Fibroblast of the aortic adventitia (primary cell): ENCODE data around the gene CCND2. TPM values are rescaled to one million over a fixed set of nuclear protein-coding genes. Genes with fewer than 3 reads are reported as not detected.
A peak's percentile ranks its signal among the peaks of the same experiment; 100 is the strongest.

ENCODE experiments used
- DNase-seq: peaks from one replicate; pipeline ENCODE4 v3.0.0-alpha.2; 2010; ENCODE audit warnings: low read depth
- H3K4me3 ChIP-seq: 2 replicates; pipeline ENCODE4 v1.5.1; 2011; ENCODE audit warnings: low read depth, mild to moderate bottlenecking, control low read depth, low read length, moderate library complexity
- total RNA-seq: library from RNA; depleted of rRNA; stranded (reverse); fragments of >200 nt; gene quantifications from 2 replicates; pipeline ENCODE4 v1.2.3, GENCODE V29; 2012; ENCODE audit warnings: low replicate concordance
- TF ChIP-seq, protein P1 (sequence below): IDR thresholded peaks from 2 replicates; pipeline ENCODE4 v1.5.1; 2011; ENCODE audit warnings: mild to moderate bottlenecking, low read length, control low read depth, inconsistent platforms; ENCODE audit not compliant: insufficient read depth

CCND2 gene
- total RNA-seq, 1 donor, result 22.5 TPM

DNA sequence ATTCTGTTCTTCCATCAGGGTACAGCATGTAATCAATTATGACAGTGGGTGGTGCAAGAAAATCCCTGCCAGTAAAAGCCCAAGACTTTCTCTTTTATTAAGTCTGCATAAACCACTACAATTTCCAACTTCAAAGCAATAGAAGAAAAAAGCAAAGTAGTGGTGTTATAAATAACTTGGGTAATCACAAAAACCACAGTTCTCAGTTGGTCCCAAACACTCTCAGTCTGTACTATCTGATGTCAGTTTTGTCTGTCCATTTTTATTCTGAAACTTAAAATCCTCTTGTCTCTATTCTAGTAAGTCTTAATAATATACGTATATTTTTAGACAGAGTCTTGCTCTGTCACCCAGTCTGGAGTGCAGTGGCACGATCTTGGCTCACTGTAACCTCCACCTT lies 38.7 kb downstream of the CCND2 start:
- TF ChIP-seq, protein P1, sequence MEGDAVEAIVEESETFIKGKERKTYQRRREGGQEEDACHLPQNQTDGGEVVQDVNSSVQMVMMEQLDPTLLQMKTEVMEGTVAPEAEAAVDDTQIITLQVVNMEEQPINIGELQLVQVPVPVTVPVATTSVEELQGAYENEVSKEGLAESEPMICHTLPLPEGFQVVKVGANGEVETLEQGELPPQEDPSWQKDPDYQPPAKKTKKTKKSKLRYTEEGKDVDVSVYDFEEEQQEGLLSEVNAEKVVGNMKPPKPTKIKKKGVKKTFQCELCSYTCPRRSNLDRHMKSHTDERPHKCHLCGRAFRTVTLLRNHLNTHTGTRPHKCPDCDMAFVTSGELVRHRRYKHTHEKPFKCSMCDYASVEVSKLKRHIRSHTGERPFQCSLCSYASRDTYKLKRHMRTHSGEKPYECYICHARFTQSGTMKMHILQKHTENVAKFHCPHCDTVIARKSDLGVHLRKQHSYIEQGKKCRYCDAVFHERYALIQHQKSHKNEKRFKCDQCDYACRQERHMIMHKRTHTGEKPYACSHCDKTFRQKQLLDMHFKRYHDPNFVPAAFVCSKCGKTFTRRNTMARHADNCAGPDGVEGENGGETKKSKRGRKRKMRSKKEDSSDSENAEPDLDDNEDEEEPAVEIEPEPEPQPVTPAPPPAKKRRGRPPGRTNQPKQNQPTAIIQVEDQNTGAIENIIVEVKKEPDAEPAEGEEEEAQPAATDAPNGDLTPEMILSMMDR, result no peak
- DNase-seq, result no peak
- no peak overlapping the region for H3K4me3 ChIP-seq

DNA sequence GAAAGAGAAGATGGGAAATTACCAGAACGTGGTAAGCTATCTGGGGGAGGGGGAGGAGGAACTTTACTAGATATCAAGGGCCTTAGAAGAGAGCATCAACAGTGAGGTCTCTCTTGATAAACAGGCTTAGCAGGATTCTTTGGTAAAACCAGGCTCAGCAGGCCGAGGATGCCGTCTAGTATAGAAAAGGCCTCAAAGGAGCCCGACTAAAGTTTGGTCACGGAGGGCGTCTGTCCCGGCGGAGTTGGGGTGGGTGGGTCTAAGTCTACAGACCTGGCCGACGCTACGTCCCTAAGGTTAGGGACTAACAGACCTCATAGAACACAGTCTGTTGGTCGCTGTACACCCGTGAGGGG lies 46.9 kb downstream of the CCND2 start:
- H3K4me3 ChIP-seq, result peak overlapping the region; percentile 74
- DNase-seq, result no peak
- TF ChIP-seq, protein P1, result no peak

DNA sequence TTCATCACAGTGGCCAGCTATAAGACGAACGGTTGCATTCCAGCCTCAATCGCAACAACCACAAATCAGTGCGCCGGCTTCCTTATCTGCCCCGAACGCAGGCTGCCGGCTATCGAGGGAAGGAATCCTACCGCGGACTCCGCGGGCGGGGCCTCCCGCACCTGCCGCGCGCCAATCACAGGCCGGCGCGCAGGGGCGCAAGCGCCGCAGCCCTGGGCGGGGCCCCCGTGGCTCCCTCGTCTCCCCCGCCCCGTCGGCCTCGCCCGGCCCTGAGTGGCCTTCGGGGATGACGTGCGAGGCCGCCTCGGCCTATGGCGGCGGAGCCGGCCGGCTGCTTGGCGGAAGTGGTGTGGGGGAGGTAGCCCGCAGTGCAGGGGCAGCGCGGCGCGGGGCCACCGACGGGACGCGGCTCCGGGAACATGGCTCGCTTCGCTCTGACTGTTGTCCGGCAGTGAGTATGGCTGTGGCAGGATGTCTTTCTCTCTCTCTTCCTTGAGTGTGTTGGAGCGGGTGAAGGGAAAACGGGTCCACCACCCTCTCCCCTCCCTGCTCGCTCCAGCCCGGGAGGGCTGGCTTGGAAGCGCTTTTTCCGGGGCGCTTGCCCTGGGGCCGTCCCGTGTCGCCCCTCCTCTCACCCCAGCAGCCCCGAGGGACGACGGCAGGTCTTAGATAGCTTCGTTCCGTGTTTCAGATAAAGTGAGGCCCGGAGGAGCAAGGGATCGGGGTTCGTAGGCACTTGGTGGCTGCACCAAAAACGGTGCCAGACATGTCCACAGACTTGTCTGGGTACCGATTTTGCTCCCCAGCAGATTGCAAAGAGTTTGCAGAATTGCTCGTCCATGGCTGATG lies 47.5 kb downstream of the CCND2 start, which contains the start of gene TIGAR:
TSS of gene TIGAR (plus strand) at position 361 of the 849 bp plus-strand sequence. CDS start at position 420, 59 bp downstream.
- H3K4me3 ChIP-seq, result peak within 1 kb of the TSS; percentile 84
- peak; percentile 85 for DNase-seq
- TF ChIP-seq, protein P1, result no peak

DNA sequence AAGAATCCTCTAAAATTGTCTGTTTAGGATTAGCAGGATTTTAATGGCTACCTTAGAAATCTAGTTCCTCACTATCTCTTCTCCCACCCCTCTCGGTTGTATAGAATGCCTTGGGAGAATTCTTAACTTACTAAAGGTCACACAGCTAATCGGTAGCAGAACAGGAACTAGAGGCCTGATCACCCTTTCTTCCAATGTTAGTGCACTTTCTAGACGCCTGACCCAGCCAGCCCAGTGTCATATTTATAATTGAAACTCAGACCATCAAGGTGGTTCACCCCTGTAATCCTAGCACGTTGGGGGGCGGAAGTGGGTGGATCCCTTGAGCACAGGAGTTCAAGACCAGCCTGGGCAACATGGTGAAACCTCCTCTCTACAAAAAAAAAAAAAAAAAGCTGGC lies 49.2 kb downstream of the CCND2 start:
- no peak for DNase-seq
- TF ChIP-seq, protein P1, result no peak
- peak overlapping the region; percentile 9 for H3K4me3 ChIP-seq

Other genes starting within 250 kb of the CCND2 start
- gene TIGAR, start 47.5 kb downstream of the CCND2 start, total RNA-seq, result 11.5 and 20.4 TPM in 2 replicates
- not detected in 2 replicates for gene FGF23, start 106.0 kb downstream of the CCND2 start, total RNA-seq
- not detected in 2 replicates for gene FGF6, start 172.1 kb downstream of the CCND2 start, total RNA-seq